Stimulated activated naive CD4-positive, alpha-beta T cell (primary cell): ENCODE results near the gene FIZ1.

Experiments used
- DNase-seq, 6 experiments: peaks; one replicate each; lab custom pipeline; 2025; lab: John Stamatoyannopoulos, UW

Gene FIZ1, protein sequence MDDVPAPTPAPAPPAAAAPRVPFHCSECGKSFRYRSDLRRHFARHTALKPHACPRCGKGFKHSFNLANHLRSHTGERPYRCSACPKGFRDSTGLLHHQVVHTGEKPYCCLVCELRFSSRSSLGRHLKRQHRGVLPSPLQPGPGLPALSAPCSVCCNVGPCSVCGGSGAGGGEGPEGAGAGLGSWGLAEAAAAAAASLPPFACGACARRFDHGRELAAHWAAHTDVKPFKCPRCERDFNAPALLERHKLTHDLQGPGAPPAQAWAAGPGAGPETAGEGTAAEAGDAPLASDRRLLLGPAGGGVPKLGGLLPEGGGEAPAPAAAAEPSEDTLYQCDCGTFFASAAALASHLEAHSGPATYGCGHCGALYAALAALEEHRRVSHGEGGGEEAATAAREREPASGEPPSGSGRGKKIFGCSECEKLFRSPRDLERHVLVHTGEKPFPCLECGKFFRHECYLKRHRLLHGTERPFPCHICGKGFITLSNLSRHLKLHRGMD

DNA sequence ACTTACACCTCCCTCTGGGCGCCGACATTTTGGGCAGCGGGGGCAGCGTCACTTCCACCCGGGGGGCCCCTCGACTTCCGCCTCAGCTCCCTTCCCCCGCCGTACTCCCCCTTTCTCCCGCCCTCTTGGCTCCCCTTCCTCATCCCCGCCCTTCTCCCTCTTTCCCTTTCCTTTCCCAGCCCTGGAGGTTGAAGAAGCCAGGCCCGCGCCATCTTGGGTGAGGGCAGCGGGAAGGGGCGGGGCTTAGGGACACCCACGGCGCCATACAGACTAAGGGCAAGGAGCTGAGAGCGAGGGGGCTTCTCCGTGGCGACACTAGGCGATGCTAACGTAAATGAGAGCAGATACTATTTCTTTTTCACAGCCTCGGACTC, at the start of gene FIZ1:
FIZ1 (minus strand) TSS at position 50 of the 374 bp plus-strand sequence. CDS start 1,652 bp downstream, outside the sequence.
- peak; percentile 93 to 99 (median 95) for DNase-seq

DNA sequence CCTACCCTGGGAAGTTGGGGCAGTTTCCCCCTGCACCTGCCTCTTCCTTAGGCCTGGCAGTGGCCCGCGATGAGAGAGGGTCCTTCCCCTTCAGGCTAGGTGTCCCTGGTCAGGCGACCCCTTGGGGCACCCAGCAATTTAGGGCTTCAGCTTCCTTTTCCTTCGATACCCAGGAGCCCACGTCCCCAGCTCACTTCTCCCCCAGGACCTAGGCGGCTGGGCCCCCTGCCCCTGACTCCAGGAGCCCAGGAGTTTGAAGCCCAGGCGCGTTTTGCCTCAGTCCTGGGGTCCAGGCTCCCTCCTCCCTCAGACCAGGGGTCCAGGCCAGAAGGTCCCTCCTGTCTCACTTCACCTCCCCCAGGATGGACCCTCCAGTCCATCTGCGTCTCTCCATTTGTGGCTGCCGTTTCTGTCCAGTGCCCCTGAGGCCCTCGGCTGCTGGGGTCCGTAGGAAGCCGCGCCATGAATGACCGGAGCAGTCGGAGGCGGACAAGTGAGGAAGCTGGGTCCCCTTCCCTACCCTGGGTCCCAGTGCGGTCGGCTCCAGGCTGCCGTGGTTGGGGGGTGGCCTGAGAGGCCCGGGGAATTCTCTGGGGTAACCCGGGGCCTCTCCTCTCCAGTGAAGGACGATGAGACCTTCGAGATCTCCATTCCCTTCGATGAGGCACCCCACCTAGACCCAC, 49.4 kb upstream of the FIZ1 start:
- no peak for DNase-seq

DNA sequence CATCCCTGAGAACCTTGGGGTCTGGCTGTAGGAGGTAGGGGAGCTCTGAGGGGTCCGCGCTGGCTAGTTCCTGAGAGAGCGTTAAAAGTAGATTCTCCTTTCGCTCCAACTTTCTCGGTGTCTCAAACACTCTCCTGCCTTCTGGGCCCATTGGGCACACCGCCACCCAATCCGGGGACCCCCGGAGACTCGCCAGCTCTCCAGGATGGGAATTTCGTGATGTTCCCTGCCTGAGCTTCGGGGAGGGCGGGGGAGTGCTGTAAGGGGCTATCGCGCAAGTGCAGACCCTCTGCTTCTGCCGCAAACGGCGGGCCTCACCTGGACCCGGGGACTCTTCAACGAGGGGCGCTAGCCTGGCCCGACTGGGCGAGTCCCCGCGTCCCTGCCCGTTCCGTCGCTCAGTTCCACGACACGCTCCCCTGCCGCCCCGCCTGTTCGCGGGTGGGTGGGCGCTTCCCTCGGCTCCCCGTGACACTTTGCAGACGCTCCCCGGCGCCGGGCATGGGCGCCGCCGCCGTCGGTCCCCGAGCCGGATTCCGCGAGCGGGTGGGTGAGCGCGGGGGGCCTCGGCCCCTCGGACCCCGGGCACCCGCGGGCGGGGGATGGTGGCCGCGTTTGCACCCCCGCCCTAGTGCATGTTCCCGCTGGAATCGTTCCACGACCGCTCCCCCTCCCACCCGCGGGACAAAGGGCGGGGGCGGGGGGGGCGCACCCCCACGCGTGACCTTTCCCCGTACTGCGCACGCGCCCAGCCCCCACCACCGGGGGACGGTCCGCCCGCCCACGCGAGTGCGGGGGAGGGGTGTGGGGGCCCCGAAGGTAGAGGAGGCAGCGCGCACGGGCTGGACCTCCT, 48.6 kb upstream of the FIZ1 start, which contains the start of gene CCDC106:
CCDC106 (plus strand) TSS at position 481 of the 853 bp plus-strand sequence. CDS start 835 bp downstream, outside the sequence.
- peak; percentile 27 to 72 (median 57) for DNase-seq

DNA sequence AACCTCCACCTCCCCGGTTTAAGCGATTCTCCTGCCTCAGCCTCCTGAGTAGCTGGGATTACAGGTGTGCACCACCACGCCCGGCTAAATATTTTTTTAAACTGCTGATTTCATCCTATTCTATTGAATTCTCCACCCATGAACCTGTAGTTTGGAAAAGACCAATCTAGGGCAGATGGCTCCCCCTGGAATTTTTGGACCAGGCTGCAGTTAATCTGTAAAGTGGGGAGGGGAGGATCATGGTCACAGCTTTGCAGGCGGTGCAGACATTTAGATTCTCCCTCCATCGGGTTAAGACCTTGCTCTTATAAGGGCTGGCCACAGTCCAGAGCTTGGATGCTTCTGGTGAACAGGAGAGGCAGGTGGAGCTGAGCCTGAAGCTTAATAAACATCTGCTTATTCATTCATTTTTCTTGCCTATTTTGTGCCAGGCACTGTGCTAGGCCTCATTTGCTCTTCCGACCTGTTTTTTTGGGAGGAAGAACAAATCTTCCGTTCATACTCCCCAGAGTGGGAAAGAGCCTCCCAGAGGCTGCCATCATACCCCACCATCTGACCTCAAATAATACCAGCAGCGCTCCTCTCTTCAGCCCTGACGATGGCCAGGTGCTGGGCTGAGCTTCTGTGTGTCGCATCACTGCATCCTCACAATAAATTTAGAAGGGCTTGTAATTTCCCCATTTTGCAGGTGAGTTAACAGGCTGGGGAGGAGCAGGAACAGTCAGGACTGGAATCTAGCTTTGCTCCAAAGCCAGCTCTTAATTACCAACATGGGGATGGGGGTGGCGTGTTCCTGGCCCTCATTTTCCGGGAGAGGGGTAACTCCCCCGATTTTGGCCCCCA, 47.8 kb upstream of the FIZ1 start:
- DNase-seq = no peak

DNA sequence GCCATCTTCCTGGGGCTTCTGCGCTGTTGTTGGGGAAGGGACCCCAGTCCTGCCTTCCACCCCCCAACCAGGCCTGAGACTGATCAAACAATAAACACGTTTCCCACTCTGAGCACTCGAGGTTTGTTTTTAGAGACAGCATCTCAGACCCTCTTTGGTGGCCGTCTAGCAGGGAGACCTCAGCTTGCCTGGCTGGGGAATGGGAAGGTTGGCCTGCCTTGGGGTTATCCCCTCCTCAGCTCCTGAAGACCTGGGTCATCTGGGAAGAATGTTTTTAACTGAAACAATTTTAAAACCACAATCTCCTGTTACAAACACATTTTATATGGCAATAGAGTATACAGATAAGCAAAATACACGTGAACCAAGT, 46.2 kb upstream of the FIZ1 start:
- DNase-seq = no peak

DNA sequence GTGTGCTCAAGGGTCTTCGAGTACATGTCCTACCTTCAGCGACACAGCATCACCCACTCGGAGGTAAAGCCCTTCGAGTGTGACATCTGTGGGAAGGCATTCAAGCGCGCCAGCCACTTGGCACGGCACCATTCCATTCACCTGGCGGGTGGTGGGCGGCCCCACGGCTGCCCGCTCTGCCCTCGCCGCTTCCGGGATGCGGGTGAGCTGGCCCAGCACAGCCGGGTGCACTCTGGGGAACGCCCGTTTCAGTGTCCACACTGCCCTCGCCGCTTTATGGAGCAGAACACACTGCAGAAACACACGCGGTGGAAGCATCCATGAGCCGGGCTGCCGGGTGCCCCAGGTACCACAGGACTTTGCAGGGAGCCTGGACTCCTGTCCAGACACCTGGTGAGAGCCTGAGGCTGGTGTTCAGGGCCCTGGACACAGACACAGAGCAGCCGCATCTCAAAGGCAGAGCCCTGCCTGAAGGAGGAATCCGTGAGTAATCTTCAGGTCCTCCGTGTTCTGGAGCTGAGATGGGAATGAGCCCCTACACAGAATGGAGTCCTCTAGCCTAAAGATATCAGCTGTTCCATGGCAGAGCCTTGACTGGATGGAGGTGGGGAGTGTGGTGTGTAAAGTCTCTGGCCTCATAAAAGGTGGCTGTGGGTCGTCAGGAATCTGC, 45.7 kb upstream of the FIZ1 start:
- no peak for DNase-seq

DNA sequence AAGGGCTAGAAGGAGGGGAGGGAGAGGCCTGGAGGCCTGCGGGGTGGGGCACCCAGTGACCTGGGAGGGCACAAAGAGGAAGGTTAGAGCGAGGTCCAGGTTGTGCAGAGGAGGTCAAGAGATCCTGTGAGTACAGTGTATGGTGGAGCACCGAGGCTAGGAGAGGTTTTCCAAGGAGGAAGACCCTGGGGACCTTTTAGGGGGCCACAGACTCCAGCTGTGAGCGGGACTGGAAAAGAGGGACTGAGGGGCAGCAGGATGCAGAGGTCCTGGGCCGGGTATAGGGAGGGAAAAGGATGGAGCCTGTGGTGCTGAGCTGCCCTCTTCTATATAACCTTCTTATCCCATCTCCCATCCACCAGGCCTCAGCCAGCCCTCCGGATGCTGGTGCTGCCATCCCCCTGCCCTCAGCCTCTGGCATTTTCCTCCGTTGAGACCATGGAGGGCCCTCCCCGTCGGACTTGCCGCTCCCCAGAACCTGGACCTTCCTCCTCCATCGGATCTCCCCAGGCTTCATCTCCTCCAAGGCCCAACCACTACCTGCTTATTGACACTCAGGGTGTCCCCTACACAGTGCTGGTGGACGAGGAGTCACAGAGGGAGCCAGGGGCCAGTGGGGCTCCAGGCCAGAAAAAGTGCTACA, 45.0 kb upstream of the FIZ1 start:
- DNase-seq = no peak

DNA sequence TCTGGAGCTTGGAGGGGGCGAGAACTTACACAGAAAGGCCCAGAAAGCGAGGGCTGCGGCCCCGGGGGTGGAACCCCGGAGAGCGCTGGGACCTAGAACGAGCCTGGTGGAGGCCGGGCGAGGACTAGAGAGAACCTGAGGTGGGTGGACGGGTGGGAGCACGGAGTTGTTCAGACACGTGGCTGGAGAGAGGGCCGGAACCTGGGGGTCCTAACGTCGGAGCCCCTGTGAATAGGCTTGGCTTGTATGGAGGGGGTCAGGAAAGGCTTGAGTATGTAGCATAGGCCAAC, 44.5 kb upstream of the FIZ1 start:
- no peak for DNase-seq

DNA sequence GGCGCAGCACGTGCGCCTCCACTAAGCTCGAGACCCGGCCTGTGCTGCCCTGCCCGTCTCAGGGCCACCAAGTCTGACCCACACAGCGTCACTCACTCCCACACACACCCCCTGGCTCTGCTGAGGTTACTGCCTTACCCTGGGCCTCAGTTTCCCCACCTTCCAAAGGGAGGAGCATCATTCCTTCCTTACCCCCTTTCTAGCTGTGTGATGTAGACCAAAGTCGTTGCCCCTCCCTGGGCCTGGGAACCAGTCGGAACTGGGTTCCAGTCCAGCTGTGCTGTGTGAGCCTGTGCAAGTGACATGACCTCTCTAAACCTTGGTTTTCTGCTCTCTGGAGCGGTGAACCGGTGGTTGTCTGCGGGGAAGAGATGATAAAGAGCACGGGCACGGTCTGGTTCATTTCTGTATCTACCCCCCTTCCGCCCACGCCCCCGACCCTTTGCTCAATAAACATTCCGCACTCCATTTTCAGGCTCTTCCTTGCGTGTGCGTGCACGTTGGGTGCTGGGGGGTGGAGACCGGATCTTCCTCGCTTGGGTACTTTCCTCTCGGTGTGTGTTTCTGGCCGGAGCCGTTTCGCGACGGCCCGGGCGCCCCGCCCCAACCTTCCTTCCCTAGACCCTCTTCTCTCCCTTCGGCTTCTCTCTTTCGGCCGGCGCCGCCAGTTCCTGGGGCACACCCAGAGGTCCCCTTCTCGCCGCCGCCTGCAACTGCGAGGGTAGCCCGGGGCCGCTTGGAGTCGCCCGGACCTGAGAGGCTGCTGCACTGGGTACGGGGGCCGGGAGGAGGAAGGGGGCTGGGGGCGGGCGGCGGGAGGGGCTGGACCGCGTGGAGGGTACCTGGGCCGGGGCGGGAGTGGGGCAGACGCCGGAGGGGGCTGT, 43.9 kb upstream of the FIZ1 start, which contains the start of gene ZNF581:
ZNF581 (plus strand) TSS at position 647 of the 884 bp plus-strand sequence. CDS start 923 bp downstream, outside the sequence.
- DNase-seq = peak; percentile 66 to 84 (median 76)

DNA sequence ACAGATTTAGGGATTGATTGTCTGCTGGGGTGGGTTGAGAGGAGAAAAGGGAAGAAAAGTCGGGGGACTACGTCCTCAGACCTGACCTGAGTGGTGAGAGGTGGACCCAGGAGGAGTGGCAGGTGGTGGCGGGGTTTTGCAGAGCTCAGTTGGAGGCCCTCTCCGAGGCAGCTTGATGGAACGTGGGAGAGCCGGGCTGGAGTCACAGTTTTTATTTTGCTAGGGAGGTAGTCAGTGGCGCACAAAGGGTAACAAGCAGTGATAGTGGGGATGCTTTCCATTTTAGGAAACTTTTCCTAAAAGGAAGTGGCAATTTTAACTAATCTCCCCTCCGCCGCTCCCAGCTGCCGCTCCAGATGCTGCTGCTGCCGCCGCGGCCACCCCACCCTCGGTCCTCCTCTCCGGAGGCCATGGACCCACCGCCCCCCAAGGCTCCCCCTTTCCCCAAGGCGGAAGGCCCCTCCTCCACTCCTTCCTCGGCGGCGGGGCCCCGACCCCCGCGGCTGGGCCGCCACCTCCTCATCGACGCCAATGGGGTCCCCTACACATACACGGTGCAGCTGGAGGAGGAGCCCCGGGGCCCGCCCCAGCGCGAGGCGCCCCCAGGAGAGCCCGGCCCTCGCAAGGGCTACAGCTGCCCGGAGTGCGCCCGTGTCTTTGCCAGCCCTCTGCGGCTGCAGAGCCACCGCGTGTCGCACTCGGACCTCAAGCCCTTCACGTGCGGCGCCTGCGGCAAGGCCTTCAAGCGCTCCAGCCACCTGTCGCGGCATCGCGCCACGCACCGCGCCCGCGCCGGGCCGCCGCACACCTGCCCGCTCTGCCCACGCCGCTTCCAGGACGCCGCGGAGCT, 43.1 kb upstream of the FIZ1 start:
- peak in 5 of 6 experiments; percentile 20 to 55 (median 33) for DNase-seq

DNA sequence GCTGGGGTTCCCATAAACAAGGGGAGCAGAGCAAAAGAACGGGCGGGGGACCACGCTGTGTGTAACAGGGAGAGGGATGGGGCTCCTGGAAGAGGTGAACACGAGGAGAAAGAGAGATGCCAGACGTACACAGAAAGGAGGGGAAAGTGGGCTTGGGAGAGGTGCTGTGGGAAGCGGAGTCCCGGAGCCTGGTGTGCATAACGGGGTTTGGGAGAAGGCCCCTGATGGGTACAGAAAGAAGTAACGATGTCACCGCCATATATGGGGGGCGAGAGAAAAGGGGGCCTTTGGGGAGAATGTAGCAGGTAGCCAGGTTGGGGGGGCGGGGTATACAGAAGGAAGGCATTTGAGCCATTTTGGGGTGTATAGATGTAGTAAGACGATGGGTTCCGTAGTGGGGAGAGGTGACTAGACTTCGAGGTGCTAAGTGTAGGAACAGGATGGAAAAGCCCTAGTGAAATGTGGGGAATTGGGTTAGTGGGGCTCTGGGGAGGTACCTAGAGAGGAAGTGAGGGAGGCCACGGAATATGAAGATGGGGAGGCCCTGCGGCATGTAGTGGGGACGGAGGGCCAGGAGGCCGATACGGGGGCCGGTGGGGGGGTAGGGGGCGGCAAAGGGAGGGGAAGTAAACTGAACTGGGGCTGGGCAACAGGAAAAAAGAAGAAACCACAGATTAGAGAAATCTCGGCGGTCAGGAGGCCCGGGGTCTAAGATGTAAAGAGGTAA, 42.3 kb upstream of the FIZ1 start:
- peak in 5 of 6 experiments; percentile 17 to 62 (median 45) for DNase-seq

DNA sequence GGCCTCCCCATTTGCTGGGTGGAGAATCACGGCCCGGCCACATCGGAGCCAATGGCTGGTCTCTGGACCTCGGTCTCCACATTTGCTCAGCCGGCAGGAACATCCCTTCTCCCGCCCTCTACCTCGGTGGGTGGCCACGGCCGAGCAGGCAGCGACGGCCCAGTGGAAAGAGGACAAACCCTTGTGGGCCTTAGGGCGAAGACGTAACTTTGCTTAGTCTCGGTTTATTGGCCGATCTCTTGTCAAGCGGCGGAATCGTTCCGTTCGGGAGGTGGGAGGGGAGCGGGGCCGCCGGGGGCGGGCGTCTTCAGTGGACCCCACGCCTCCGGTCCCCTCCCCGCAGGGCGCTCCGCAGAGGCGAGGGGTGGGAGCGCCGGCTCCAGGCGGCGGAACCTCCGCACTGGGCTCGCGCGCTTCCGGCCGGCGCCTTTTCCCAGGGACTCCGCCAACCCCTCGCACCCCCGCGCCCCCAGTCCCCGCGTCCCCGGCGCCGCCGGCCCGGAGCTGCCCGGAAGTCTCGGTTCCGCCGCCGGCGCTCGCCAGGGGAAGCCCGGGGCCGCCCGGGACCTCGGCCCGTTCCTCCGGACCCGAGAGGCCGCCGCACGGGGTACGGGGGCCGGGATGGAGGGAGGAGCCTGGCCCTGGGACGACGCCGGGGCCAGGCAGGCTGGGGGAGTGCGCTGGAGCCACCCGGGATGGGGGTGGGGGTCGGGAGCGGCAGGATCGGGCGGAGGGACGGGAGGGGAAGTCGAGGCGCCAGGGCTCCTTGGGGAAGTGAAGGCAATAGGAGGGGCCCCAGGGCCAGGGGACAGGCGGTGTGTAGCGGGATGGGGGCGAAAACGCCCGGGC, 41.5 kb upstream of the FIZ1 start, which contains the start of gene ZNF580:
ZNF580 (plus strand) TSS at position 426 of the 849 bp plus-strand sequence. CDS start 1,507 bp downstream, outside the sequence.
- DNase-seq = peak; percentile 23 to 68 (median 54)

DNA sequence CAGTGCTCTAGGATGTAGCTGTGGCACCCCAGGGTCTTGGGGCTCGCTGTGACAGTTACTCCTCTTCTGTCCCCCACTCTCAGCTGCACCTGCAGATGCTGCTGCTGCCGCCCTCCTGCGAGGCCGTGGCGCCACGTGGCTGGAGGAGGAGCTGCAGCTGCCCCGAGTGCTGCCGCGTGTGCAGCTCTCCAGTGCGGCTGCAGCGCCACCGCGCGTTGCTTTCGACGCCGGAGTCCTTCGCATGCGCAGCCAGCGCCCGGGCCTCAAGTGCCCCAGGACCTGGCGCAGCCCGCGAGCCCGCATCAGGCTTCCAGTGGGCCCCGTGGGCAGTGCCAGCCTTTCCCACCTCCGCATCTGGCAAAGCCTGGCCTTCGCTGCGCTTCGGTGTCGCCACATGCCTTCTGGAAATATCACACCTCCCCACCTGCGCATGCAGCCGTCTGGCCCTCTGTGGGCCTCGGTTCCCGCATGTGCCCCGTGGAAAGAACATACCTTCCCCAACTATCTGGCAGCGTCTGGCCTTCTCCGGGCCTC, 40.8 kb upstream of the FIZ1 start:
- DNase-seq = peak; percentile 59 to 70 (median 66)

DNA sequence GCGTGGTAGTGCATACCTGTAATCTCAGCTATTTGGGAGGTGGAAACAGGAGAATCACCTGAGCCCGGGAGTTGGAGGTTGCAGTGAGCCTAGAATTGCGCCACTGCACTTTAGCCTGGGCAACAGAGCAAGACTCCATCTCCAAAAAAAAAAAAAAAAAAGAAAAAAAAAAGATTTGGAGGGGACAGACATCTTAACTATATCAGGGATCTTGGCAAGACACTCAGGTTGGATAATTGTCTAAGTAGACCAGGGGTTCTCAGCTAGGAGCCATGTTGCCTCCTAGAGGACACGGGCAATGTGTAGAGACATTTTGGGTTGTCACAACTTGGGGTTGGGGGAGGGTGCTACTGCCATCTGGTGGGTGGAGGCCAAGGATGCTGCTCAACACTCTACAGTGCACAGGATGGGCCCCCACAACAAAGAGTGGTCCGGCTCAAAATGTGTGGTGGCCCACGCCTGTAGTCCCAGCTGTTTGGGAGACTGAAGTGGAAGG, 39.6 kb upstream of the FIZ1 start:
- peak; percentile 26 to 52 (median 36) for DNase-seq

DNA sequence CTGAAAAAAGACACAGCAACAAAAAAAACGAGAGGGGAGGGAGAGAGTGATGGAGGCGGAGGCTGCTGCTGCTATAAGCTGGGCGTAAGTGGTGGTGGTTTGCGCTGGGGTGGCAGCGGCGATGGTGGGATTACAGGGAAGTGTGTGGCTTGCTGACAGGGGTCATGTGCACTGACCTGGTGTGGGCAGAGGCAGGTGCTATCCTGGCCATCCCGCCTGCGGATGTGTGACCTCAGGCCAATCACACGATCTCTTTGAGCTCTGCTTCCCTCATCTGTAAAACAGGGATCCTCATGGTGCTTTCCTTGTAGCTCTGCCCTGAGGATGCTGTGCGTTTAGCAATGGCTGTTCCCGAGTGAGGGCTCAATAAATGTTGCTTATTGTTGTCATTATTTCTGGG, 38.2 kb upstream of the FIZ1 start:
- DNase-seq = no peak

DNA sequence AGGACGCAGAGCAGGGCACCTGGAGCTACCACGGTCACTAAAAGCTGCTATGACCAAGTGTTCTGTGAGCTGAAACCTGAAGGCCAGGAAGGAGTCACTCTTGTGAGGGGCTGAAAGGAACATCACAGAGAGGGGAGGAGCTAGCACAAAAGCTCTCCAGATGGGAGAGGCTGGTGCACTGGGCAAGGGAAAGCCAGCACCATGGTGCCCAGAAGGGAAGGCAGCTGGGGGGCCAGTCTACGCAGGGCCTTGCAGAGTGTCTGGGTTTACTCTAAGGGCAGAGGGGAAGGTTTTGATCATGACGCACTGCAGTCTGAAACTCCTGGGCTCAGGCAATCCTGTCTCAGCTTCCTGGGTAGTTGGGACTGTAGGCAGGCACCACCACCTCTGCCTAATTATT, 37.4 kb upstream of the FIZ1 start:
- DNase-seq = no peak
